SK-N-MC (cell line): ENCODE data around the gene ELFN1.

ENCODE experiments used
- DNase-seq: peaks from one replicate; pipeline ENCODE4 v3.0.0-alpha.2; 2011; ENCODE audit warnings: low read depth, low spot score
- H3K27ac ChIP-seq: fragments of 200-600 bp; sonication (generic); 2 replicates; pipeline ENCODE4 v1.5.1; 2016; ENCODE audit warnings: mixed run types
- H3K36me3 ChIP-seq: fragments of 200-600 bp; sonication (generic); 2 replicates; pipeline ENCODE4 v1.6.1; 2017; ENCODE audit warnings: antibody characterized with exemption, low read length, mixed read lengths; ENCODE audit not compliant: insufficient read depth
- H3K4me3 ChIP-seq: fragments of 200-600 bp; sonication (generic); 2 replicates; pipeline ENCODE4 v1.5.1; 2016
- H3K9ac ChIP-seq: fragments of 200-600 bp; sonication (generic); 2 replicates; pipeline ENCODE4 v1.8.0; 2017; ENCODE audit warnings: mixed run types, mixed read lengths; ENCODE audit not compliant: insufficient read length
- H3K9me3 ChIP-seq: fragments of 200-600 bp; sonication (generic); 2 replicates; pipeline ENCODE4 v1.6.1; 2017; ENCODE audit warnings: low read depth, mild to moderate bottlenecking, antibody characterized with exemption, low read length, moderate library complexity, mixed read lengths
- EZH2 ChIP-seq: fragments of 200-600 bp; sonication (generic); IDR thresholded peaks from one replicate; pipeline ENCODE4 v1.6.1; 2017; ENCODE audit warnings: antibody characterized with exemption
- FOXP2 ChIP-seq: optimal IDR thresholded peaks from 2 replicates; pipeline ENCODE3; 2011; ENCODE audit warnings: mild to moderate bottlenecking, moderate library complexity; ENCODE audit not compliant: insufficient read depth; ENCODE audit errors: extremely low read length, control extremely low read depth
- POLR2AphosphoS5 ChIP-seq: IDR thresholded peaks from 2 replicates; pipeline ENCODE4 v1.6.1; 2012; ENCODE audit warnings: mild to moderate bottlenecking, low read depth, low read length, borderline replicate concordance

Gene ELFN1

DNA sequence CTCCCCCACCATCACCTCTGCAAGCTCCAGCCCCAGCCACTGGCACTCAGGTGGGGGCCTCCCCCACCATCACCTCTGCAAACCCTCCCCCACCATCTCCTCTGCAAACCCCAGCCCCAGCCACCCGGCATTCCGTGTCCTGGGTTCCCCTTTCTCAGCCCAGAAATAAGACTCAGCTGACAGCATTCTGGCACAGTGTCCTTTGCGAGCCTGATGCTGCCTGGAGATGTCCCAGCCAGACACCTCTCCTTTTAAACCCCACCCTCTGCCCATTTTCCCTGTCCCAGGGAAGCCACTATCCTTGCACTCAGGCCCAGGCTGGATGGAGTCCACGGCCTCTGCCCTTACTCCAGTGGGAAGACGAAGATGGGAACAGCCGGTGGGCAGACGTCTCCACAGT is 49.8 kb downstream of the ELFN1 start:
- no peak for TF ChIP-seq POLR2AphosphoS5
- TF ChIP-seq EZH2 = no peak
- no peak for TF ChIP-seq FOXP2
- no peak overlapping the region for H3K4me3 ChIP-seq
- no peak for DNase-seq
- no peaks in the 10 kb centered on the region for H3K9me3 ChIP-seq
- H3K27ac ChIP-seq = no peak overlapping the region
- no peaks in the 10 kb centered on the region for H3K36me3 ChIP-seq
- H3K9ac ChIP-seq = no peak overlapping the region

GRCh38 chr7:1720326-1720725 is 50.2 kb downstream of the ELFN1 start:
- Histone ChIP-seq H3K27ac (no peak overlapping the region), H3K9me3 (no peaks in the 10 kb centered on the region), H3K9ac (no peak overlapping the region), H3K4me3 (no peak overlapping the region), H3K36me3 (no peaks in the 10 kb centered on the region)
- no peak for TF ChIP-seq FOXP2
- TF ChIP-seq EZH2 = no peak
- no peak for TF ChIP-seq POLR2AphosphoS5
- DNase-seq = no peak

GRCh38 chr7:1721047-1721690 is 51.1 kb downstream of the ELFN1 start:
- H3K9me3 ChIP-seq = no peaks in the 10 kb centered on the region
- no peak for TF ChIP-seq EZH2
- TF ChIP-seq POLR2AphosphoS5 = no peak
- TF ChIP-seq FOXP2 = no peak
- no peaks in the 10 kb centered on the region for H3K36me3 ChIP-seq
- H3K9ac ChIP-seq = no peak overlapping the region
- no peak overlapping the region for H3K27ac ChIP-seq
- no peak for DNase-seq
- no peak overlapping the region for H3K4me3 ChIP-seq

DNA sequence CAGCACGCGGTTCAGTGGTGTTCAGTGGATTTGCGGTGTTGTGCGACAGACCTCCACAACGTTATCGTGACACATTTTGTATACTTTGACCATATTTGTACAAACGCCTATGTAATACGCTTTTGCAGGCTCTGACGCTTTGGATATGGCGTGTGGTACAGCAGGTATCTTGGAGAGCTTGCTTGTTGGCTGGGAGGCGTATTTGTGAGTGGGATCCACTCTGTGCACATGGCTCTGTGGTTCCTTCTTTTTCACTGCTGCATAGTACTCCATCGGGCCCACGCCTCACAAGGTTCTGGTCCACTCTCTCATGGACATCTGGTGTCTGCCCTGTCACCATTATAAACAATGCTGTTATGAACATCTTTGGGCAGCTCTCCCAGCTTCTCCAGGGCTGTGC is 53.2 kb downstream of the ELFN1 start:
- H3K4me3 ChIP-seq = no peak overlapping the region
- no peak overlapping the region for H3K27ac ChIP-seq
- TF ChIP-seq POLR2AphosphoS5 (no peak), FOXP2 (no peak), EZH2 (no peak)
- no peak for DNase-seq
- H3K9me3 ChIP-seq = no peaks in the 10 kb centered on the region
- H3K9ac ChIP-seq = no peak overlapping the region
- H3K36me3 ChIP-seq = no peaks in the 10 kb centered on the region

GRCh38 chr7:1724118-1724910 is 54.2 kb downstream of the ELFN1 start:
- no peak overlapping the region for H3K4me3 ChIP-seq
- no peak overlapping the region for H3K9ac ChIP-seq
- no peak overlapping the region for H3K27ac ChIP-seq
- H3K9me3 ChIP-seq = no peaks in the 10 kb centered on the region
- H3K36me3 ChIP-seq = no peaks in the 10 kb centered on the region
- no peak for DNase-seq
- TF ChIP-seq POLR2AphosphoS5 = no peak
- no peak for TF ChIP-seq EZH2
- no peak for TF ChIP-seq FOXP2

DNA sequence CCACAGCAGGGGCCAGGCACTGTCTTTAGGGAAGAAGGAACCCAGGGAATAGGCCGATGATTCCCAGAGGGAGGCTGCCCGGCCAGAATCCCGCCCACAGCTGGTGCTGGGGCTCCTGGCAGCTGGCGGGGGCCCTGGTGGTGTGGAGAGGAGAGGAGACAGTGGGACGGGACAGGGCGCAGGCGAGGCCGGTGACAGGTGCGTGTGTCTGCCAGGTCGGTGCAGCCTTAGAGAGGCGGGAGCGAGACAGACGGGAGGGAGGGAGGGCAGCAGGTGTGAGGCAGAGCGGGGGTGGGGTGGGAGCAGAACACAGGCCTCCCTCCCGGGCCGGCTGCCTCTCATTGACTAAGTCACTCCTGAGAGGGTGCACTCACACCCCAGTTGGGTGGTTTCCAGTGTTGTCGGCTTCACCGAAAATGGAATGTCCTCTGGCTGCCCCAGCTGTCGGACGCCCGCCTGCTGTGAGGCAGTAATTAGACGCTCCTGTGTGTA is 55.2 kb downstream of the ELFN1 start:
- H3K9me3 ChIP-seq = no peaks in the 10 kb centered on the region
- H3K9ac ChIP-seq = no peak overlapping the region
- no peak overlapping the region for H3K4me3 ChIP-seq
- TF ChIP-seq FOXP2 (no peak), EZH2 (no peak), POLR2AphosphoS5 (no peak)
- DNase-seq = no peak
- H3K36me3 ChIP-seq = no peaks in the 10 kb centered on the region
- no peak overlapping the region for H3K27ac ChIP-seq

- Histone ChIP-seq H3K27ac (no peak overlapping the region), H3K9me3 (no peaks in the 10 kb centered on the region), H3K4me3 (no peak overlapping the region), H3K9ac (no peak overlapping the region), H3K36me3 (no peaks in the 10 kb centered on the region)
- no peak for DNase-seq
- no peak for TF ChIP-seq FOXP2
- no peak for TF ChIP-seq POLR2AphosphoS5
These were observed 55.9 kb downstream of the ELFN1 start for GRCh38 chr7:1725766-1726630.

- no peaks in the 10 kb centered on the region for H3K36me3 ChIP-seq
- H3K9ac ChIP-seq = no peak overlapping the region
- no peaks in the 10 kb centered on the region for H3K9me3 ChIP-seq
- no peak for TF ChIP-seq FOXP2
- no peak for TF ChIP-seq POLR2AphosphoS5
- no peak for TF ChIP-seq EZH2
- no peak for DNase-seq
- no peak overlapping the region for H3K27ac ChIP-seq
- H3K4me3 ChIP-seq = no peak overlapping the region
These were observed 57.0 kb downstream of the ELFN1 start for GRCh38 chr7:1727079-1727478.
